Subcutaneous abdominal adipose tissue (tissue), 5 donors: ENCODE measurements around the gene SLC9C1.

Experiments used
- H3K27ac ChIP-seq: one replicate; pipeline ENCODE4 v1.7.0; 2013; ENCODE audit warnings: low read depth, mild to moderate bottlenecking, inconsistent platforms, low read length, moderate library complexity
- H3K27me3 ChIP-seq, 5 donors: one replicate each; pipeline ENCODE4 v1.7.0; 2013; ENCODE audit warnings: low read length in 5 of 5, inconsistent platforms in 1 of 5; ENCODE audit not compliant: control insufficient read depth in 5 of 5, insufficient read depth in 4 of 5
- H3K36me3 ChIP-seq, 5 donors: one replicate each; pipeline ENCODE4 v1.7.0; 2013; ENCODE audit warnings: low read length in 5 of 5; ENCODE audit not compliant: control insufficient read depth in 5 of 5, insufficient read depth in 5 of 5
- H3K4me1 ChIP-seq, 5 donors: one replicate each; pipeline ENCODE4 v1.7.0; 2013; ENCODE audit warnings: low read length in 5 of 5, mild to moderate bottlenecking in 3 of 5, moderate library complexity in 1 of 5; ENCODE audit not compliant: control insufficient read depth in 5 of 5, insufficient read depth in 5 of 5
- H3K4me3 ChIP-seq, 5 donors: one replicate each; pipeline ENCODE4 v1.7.0; 2013; ENCODE audit warnings: low read length in 5 of 5, low read depth in 1 of 5
- H3K9ac ChIP-seq, 5 donors: one replicate each; pipeline ENCODE4 v1.7.0; 2013; ENCODE audit warnings: low read length in 5 of 5, mild to moderate bottlenecking in 4 of 5, moderate library complexity in 3 of 5
- H3K9me3 ChIP-seq, 5 donors: one replicate each; pipeline ENCODE4 v1.7.0; 2013; ENCODE audit warnings: low read length in 5 of 5; ENCODE audit not compliant: control insufficient read depth in 5 of 5
- donor health status: healthy.
- donor health status: healthy.
- donor health status: healthy.
- donor health status: healthy.
- donor health status: healthy.

The SLC9C1 gene

DNA sequence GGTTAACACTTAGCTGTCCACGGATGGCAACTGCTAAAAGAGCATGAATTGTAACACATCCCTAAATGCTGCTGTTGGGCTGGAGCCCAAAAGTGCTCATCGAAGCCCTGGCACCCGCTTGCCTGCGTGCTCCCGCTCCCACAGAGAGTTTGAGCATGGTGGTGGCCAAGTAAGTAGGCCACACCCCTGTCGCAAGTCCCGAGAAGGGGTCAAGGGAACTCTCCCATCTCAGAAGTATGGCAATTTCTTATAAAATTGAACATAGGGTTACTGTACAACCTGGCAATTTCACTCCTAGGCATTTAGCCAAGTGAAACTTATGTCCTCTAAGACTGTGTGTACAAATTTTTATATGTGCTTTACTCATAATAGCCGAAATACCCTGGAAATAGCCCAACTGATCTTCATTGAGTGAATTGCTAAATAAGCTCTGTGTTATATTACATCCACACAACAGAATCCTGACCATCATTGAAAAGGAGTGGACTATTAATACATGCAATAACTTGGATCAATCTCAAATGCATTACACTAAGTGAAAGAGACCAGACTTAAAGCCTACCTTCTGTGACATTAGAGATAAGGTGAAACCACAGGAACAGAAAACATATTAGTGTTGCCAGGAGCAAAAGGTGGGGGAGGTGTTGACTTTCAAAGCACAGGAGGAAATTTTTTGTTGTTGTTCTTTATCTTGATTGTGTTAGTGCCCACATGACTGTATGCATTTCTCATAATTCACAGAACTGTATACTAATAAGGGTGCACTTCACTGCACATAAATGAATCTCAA is 159.5 kb downstream of the SLC9C1 start:
- no peaks in the 10 kb centered on the region for H3K27me3 ChIP-seq
- H3K9me3 ChIP-seq: no peaks in the 10 kb centered on the region
- H3K9ac ChIP-seq: no peak overlapping the region
- H3K36me3 ChIP-seq: no peaks in the 10 kb centered on the region
- H3K4me3 ChIP-seq: no peak overlapping the region
- no peak overlapping the region for H3K27ac ChIP-seq
- peaks cover 0 to 4% (median 0%) of the 10 kb centered on the region in 5 donors for H3K4me1 ChIP-seq

DNA sequence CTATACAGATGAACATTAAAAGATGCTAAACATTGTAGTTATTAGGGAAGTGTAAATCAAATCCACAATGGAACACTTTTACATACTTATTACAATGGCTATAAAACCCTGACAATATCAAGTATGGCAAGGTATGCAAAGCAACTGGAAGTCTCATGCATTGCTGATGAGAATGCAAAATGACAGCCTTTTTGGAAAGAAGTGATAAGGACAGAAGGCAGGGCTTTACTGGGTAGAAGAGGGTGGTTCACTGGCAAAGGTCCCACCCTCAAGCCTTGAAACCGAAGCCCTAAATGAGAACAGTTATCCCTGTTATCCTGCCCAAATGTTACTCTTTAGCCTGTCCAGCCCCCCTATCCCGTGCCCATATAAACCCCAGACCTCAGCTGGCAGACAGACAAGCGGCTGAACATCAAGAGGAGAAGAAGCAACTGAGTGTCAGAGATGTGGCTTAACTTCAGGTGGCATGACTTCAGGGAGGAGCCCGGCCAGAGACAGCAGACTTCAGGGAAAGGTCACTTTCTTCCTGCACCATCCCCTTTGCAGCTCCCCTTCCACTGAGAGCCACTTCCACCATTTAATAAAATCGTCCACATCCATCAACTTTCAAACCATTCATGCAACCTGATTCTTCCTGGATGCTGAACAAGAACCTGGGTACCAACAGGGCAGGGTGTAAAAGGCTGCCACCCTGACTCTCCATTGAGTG is 160.2 kb downstream of the SLC9C1 start:
- H3K27ac ChIP-seq: no peak overlapping the region
- H3K4me3 ChIP-seq: no peak overlapping the region
- H3K9ac ChIP-seq: no peak overlapping the region
- no peaks in the 10 kb centered on the region for H3K9me3 ChIP-seq
- H3K27me3 ChIP-seq: no peaks in the 10 kb centered on the region
- no peaks in the 10 kb centered on the region for H3K36me3 ChIP-seq
- H3K4me1 ChIP-seq: peaks cover 0 to 7% (median 0%) of the 10 kb centered on the region in 5 donors

DNA sequence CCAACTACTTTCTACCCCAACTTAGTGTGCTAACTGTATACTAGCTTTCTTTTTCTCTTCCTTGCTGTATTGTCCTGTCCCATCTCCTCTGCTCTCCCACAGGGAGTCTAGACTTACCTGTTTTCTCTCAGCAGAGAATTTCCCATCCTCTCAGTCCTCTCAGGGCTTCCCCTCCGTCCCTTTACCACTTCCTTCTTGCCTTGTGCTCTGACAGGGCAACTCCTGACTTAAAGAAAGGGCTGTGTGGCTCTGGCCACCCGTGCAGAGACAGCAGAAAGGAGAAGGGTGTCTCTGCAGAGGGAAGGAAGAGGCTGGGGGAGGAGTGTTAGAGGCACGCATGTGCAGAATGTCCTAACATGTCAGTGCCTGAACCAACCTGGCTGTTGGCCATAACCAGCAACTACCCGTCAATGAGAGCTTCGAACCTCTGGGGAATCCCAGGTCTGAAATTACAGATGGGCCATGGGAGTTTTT is 161.0 kb downstream of the SLC9C1 start, which contains the start of gene GCSAM:
GCSAM (minus strand) TSS at position 274 of the 474 bp plus-strand sequence; CDS start at position 146, 128 bp downstream.
- H3K27ac ChIP-seq: no peak within 1 kb of the TSS
- H3K36me3 ChIP-seq: no peaks in the 10 kb centered on the region
- H3K9me3 ChIP-seq: no peaks in the 10 kb centered on the region
- no peak within 1 kb of the TSS for H3K9ac ChIP-seq
- H3K4me1 ChIP-seq: peaks cover 0 to 7% (median 0%) of the 10 kb centered on the region in 5 donors
- H3K4me3 ChIP-seq: no peak within 1 kb of the TSS
- H3K27me3 ChIP-seq: no peaks in the 10 kb centered on the region

DNA sequence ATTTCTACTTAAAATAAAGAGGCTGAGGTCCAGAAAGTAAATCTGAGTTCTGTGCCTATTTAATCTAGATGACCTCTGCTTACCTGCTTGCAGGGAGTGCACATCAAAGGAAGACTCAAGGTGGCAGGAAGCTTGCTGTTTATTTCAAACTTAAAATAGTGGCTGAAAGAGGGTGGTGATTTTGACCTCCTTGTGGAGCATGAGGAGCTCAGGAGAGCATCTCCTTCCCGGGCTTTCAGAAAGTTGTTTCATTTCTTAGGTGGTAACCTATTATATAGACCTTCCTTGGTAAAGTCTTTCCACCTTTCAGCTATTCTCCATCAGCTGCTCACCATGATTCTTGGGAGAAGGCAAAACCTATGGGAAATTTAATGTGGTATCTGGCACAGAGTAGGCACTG is 161.5 kb downstream of the SLC9C1 start:
- Histone ChIP-seq H3K4me1 (peaks cover 0 to 11% (median 4%) of the 10 kb centered on the region in 5 donors), H3K27me3 (no peaks in the 10 kb centered on the region), H3K36me3 (no peaks in the 10 kb centered on the region), H3K27ac (no peak overlapping the region), H3K9me3 (no peaks in the 10 kb centered on the region), H3K9ac (no peak overlapping the region), H3K4me3 (no peak overlapping the region)

DNA sequence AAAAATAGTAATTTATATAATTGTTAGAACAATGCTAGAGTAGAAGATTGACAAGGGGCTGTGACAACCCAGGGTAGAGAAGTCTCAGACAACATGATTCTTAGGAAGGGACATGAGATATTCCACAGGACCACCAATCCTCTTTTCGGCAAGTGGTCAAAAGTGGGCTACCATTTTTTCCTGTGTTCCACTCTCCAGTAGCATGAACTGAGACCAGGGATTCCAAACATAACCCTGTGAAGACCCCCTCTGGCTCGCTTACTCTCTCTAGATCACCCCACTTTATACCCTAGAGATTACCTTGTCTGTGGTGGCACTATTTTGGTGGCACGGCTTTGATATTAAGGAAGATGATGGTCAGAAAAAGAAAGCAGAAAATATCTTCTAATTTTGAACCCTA is 161.9 kb downstream of the SLC9C1 start:
- H3K4me1 ChIP-seq: peaks cover 0 to 15% (median 5%) of the 10 kb centered on the region in 5 donors
- H3K27me3 ChIP-seq: no peaks in the 10 kb centered on the region
- H3K9me3 ChIP-seq: no peaks in the 10 kb centered on the region
- no peak overlapping the region for H3K4me3 ChIP-seq
- H3K9ac ChIP-seq: no peak overlapping the region
- H3K36me3 ChIP-seq: no peaks in the 10 kb centered on the region
- H3K27ac ChIP-seq: no peak overlapping the region

DNA sequence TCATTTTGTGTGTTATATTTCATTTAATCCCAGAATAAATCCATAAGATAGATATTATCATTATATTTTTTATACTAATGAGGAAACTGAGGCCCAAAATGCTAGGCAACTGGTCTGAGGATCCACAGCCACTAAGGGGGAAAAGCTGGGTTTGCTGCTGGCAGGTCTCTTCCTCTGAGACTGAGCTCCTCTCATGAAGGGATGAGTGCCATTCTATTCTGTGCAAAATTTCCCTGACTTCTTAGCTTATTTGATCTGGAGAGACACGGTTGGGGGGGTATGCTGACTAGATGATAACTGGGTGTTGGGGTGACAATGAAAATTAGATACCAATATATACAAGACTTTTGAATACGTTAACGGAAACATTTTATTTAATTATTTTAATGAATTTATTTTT is 162.9 kb downstream of the SLC9C1 start:
- Histone ChIP-seq H3K36me3 (no peaks in the 10 kb centered on the region), H3K9me3 (no peaks in the 10 kb centered on the region), H3K27me3 (no peaks in the 10 kb centered on the region), H3K9ac (no peak overlapping the region), H3K4me3 (no peak overlapping the region), H3K27ac (no peak overlapping the region), H3K4me1 (peaks cover 0 to 14% (median 5%) of the 10 kb centered on the region in 5 donors)

DNA sequence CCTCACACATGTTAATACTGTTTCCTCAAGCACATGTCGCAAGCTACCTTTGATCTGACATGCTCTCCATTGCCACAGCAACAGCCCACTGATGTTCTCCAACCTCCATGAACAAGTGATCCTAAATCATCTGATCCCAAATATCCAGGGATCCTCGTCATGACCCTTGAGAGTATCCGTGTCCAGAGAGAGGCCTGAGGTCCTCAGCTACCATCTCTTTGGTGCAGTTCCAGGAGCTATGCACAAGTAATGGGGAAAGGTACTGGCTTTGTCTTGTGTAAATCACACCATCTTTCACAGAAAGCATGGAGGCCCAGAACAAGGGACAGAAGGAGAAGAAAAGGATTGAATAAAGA is 163.4 kb downstream of the SLC9C1 start:
- Histone ChIP-seq H3K4me3 (no peak overlapping the region), H3K36me3 (no peaks in the 10 kb centered on the region), H3K27me3 (no peaks in the 10 kb centered on the region), H3K4me1 (peaks cover 0 to 14% (median 5%) of the 10 kb centered on the region in 5 donors), H3K9me3 (no peaks in the 10 kb centered on the region), H3K9ac (no peak overlapping the region), H3K27ac (no peak overlapping the region)

DNA sequence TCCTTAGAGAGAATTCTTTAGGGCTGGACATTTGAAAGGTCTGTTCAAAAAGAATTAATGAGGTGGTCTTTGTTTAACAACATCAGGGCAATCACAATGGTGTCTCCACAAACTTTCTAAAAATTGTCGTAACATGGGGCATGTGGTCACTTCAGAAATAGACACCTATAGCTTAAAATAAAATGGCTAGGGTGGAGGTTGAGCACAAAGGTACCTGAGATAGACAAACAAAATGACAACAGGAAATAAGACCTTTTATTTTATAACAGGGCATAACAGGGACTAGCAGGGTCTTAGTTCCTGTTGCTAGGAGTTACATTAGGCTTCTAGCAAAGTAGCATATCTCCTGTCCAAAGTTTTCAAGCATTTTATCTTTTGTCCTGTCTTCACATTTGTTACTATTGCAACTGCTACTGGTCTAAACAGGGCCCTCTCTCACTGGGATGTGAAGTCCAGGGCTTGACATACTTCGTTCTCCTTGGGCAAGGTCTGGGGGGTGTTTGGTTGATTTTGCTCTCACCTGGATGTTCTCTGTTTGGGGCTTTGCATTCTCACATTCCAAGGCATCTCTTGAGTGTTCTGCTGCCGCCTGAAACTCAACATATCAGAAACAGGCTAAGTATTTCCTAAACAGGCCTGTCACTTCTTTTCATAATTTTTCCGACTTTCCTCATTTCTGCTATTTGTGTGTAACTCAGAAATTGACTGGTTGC is 163.9 kb downstream of the SLC9C1 start:
- Histone ChIP-seq H3K4me1 (peaks cover 0 to 14% (median 5%) of the 10 kb centered on the region in 5 donors), H3K27ac (no peak overlapping the region), H3K36me3 (no peaks in the 10 kb centered on the region), H3K27me3 (no peaks in the 10 kb centered on the region), H3K4me3 (no peak overlapping the region), H3K9me3 (no peaks in the 10 kb centered on the region), H3K9ac (no peak overlapping the region)

DNA sequence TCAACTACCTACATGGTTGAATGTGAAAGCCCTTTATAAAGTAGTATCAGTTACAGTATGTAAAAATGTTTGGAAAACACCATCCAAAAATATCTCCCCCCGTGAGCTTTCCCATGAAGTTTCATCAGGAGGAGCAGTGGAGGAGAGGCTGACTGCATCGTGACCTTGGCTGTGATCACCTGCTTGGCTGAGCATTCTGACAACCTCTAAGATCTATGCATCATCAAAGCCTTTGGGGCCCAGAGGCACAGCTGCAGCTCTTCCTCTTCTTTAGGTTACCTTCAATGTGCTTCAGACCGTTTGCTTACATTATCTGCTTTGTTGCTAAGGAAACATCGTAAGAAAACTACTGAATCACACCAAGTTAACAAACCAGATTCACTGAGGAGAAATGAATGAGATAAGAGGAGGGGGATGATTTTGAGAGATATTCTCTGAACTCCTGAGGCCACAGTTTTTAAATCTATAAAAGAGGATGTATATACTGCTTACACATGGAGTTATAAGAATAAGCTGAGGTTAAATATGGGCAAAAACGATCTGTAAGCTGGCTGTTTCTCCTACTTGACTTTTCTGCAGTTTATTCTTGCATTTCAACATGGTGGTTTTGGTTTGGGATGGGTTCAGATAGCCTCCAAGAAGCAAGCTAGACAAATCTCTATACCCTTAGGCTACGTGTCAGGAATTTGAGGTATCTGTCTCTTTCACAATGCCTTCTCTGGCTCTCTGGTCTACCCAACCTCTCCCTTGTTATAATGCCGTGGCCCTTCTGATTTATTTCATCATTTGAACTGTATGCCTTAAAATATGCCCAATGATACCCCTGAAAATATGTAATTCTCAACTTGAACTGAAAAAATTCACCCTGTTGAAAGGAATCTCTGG is 164.9 kb downstream of the SLC9C1 start:
- peaks cover 0 to 14% (median 5%) of the 10 kb centered on the region in 5 donors for H3K4me1 ChIP-seq
- H3K27me3 ChIP-seq: no peaks in the 10 kb centered on the region
- H3K36me3 ChIP-seq: no peaks in the 10 kb centered on the region
- H3K9ac ChIP-seq: no peak overlapping the region
- no peak overlapping the region for H3K27ac ChIP-seq
- H3K4me3 ChIP-seq: no peak overlapping the region
- no peaks in the 10 kb centered on the region for H3K9me3 ChIP-seq
